HG03159 (cell line): ENCODE data around the gene BRK1.
A peak's percentile ranks its signal among the peaks of the same experiment; 100 is the strongest.
"Not testable (repeated sequence)": the region's sequence is repeated elsewhere in the genome, so short reads cannot be mapped to it uniquely, and the experiment has no call there.

Experiments used
- ATAC-seq: cut with Tn5 transposase; IDR thresholded peaks from one replicate; pipeline ENCODE4 v1.9.1; 2021; ENCODE audit warnings: mild to moderate bottlenecking, moderate library complexity; ENCODE audit not compliant: unreplicated experiment

BRK1 gene

GRCh38 chr3:10142707-10143560 lies 27.5 kb downstream of the BRK1 start:
- ATAC-seq, result no peak

DNA sequence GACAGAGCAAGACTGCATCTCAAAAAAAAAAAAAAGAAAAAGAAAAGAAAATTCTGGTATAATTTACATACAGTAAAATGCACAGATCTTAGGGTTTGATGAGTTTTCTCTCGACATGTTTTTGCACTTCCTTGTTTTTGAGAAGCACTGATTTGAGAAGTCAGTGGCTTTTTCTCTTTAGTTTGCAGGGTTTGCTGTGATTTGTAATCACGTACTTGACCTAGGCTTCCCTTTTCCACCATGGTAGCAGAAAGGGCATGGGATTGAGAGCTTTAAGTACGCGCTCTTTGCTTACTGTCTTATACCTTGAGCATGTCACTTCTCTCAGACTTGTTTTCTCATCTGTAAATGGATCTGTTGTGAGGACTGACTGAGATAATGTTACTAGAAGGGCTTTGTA lies 30.2 kb downstream of the BRK1 start:
- ATAC-seq, result no peak

GRCh38 chr3:10149226-10149625 lies 33.8 kb downstream of the BRK1 start:
- no peak for ATAC-seq

DNA sequence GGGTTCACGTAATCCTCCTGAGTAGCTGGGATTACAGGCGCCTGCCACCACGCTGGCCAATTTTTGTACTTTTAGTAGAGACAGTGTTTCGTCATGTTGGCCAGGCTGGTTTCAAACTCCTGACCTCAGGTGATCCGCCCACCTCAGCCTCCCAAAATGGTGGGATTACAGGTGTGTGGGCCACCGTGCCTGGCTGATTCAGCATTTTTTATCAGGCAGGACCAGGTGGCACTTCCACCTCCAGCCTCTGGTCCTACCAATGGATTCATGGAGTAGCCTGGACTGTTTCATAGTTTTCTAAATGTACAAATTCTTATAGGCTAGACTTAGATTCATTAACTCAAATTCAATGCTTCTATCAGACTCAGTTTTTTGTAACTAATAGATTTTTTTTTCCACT lies 35.5 kb downstream of the BRK1 start:
- no peak for ATAC-seq

GRCh38 chr3:10154335-10155122 lies 39.1 kb downstream of the BRK1 start:
- ATAC-seq, result no peak

DNA sequence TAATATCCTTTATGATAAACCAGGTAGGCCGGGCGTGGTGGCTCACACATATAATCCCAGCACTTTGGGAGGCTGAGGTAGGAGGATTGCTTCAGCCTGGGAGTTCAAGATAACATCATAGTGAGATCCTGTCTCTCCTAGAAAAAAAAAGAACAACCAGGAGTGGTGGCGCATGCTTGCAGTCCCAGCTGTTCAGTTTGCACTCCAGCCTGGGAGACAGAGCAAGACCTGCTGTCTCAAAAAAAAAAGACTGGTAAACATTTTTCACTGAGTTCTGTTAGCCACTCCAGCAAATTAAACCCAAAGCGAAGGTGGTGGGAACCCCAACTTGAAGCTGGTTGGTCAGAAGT lies 39.6 kb downstream of the BRK1 start:
- ATAC-seq, result no peak

DNA sequence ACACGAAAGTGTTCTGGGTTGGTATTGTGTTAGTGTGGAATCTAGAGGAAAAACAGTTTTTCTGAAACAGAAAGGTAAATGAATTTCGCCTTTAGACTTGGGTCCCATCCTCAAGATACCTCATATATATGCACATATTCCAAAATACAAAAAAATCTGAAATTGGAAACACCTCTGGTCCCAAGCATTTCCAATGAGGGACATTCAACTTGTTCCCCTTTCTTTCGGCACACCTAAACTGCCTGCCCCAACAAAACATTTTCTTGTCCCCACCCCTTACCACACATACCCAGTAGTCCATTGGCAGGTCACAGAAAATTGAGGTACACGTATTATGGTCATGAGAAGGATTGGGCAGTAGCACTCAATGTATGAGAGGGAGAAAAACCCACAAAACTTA lies 40.2 kb downstream of the BRK1 start:
- ATAC-seq, result no peak

GRCh38 chr3:10157031-10157430 lies 41.6 kb downstream of the BRK1 start:
- ATAC-seq, result no peak

DNA sequence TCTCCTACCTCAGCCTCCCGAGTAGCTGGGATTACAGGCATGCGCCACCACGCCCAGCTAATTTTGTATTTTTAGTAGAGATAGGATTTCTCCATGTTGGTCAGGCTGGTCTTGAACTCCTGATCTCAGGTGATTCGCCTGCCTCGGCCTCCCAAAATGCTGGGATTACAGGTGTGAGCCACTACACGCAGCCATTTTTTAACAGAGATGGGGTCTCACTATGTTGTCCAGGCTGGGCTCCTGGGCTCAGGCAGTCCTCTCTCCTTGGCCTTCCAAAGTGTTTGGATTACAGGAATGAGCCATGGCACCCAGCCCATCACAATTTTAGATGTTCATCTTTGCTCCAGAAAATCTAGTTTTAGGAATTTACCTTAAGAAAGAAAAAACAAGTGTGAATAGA lies 43.1 kb downstream of the BRK1 start:
- not testable (repeated sequence) for ATAC-seq

GRCh38 chr3:10160346-10160745 lies 44.9 kb downstream of the BRK1 start:
- ATAC-seq, result no peak

DNA sequence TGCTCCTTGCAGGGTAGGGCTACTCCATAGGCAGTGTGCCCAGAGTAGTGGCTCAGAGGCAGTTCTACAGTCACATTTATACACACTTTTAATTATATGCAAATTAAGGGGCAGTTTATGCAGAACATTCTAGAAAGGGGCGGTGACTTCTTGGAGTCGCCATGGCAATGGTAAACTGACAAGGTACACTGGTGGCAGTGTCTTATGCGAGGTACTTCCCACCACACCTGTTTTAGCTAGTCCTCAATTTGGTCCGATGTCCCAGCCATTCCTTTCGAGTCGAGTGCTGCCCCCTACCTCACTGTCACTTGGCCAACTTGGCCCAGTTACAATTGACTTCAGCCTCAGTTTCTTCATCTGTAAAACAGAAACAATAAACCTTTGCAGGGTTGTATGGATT lies 45.5 kb downstream of the BRK1 start:
- ATAC-seq, result no peak

GRCh38 chr3:10162185-10162584 lies 46.7 kb downstream of the BRK1 start:
- no peak for ATAC-seq

DNA sequence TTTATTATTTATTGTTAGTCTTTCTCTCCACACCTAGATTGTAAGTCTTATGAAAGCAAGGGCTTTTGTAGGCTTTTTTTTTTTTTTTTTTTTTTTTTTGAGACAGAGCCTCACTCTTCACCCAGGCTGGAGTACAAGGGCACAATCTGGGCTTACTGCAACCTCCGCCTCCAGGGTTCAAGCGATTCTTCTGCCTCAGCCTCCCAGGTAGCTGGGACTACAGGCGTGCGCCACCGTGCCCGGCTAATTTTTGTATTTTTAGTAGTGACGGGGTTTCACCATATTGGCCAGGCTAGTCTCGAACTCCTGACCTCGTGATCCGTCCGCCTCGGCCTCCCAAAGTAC lies 48.7 kb downstream of the BRK1 start:
- ATAC-seq, result not testable (repeated sequence)

DNA sequence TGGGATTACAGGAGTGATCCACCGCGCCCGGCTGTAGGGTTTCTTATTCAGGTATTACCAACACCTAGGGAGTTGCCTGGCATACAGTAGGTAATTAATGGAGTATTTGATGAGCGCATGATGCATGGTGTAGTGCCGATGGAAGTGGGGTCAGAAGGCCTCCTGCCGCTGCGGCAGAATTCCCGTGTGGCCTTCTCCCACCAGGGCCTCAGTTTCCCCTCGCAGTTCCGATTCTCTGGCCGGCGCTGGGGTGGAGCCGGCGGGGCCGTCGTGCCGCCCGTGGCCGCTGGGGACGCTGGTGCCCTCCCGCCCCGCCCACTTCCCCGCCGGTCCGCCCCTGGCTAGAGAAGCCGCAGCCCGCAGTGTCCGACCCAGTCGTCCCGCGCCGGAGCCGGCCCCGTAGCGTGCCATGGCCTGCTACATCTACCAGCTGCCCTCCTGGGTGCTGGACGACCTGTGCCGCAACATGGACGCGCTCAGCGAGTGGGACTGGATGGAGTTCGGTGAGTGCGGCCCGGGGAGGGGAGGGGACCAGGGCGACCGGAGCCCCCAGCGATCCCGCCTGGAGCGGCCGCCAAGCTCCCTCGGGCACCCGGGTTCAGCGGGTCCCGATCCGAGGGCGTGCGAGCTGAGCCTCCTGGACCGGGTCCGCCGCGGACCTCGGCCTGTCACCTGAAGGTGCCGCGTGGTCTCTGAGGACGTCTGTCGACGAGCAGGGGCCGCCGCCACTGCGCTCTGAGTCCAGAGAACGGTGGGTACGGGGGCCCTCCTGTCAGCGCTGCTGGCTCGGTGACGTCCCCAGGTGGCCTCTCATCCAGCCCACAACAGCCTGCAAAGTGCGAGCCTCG lies 49.3 kb downstream of the BRK1 start, which contains the start of gene IRAK2:
Gene IRAK2 (plus strand): TSS at position 374 of the 848 bp plus-strand sequence. CDS start 36 bp downstream, at position 410.
- peak; percentile 83 for ATAC-seq

- ATAC-seq, result no peak
Measured at GRCh38 chr3:10166213-10166604, 50.7 kb downstream of the BRK1 start.

GRCh38 chr3:10169000-10169496 lies 53.6 kb downstream of the BRK1 start:
- ATAC-seq, result no peak

- ATAC-seq, result no peak
Measured at GRCh38 chr3:10170915-10171478, 55.5 kb downstream of the BRK1 start.

DNA sequence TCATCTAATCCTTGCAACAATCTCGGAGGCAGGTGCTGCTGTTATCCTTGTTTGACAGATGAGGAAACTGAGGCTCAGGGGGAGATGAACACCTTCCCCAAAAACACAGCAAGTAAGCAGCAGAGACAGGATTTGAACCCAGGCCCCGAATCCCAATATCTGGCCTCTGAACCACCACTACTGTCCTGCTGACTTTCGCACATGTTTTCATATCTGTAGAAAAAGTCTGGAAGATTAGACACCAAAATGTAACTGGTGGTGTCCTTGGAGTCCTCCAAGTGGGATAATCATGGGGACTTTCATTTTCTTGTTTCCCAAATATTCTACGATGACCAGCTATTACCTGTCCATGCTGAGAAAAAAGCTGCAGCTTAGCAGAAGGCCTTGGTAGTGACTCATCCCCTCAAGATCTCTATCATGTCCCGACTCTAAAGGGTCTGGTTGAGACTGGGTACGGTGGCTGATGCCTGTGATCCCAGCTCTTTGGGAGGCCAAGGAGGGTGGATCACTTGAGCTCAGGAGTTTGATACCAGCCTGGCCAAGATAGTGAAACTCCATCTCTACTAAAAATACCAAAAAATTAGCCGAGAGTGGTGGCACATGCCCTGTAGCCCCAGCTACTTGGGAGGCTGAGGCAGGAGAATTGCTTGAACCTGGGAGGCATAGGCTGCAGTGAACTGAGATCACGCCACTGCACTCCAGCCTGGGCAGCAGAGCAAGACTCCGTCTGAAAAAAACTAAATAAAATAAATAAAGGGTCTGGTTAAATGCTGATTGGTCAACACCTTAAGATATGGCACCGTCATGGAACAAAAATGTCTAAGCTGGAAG lies 57.8 kb downstream of the BRK1 start:
- no peak for ATAC-seq

DNA sequence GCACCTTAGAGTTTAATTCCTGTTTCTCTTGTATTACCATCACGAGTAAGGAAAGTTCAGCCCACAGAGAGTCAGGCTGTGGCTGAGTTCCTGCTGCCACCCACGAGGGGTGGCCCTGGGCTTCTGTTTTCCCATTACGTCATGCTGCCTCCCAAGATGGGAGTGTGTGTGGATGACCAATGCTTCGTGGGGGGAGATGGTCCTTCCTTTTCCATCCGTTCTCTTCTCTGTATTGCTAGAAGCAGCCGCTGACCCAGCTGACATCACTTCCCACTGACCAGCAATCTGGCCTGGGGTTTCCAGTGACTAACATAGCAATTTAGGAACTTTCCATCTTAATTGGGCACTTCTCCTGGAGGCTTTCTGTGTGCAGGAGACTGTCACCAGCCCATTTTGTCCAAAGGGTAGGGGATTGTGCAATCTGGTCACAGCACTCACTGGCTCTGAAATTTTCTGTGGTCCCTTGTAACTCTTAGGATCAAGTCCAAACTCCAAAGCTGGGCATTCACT lies 58.5 kb downstream of the BRK1 start:
- no peak for ATAC-seq

- not testable (repeated sequence) for ATAC-seq
Measured at GRCh38 chr3:10175334-10175733, 59.9 kb downstream of the BRK1 start.
